Forelimb muscle (tissue), 1 donor: ENCODE results near the gene MELK. TPM values are rescaled to one million over a fixed set of nuclear protein-coding genes. Genes with fewer than 3 reads are reported as not detected.

Experiments
- DNase-seq: peaks from one replicate; pipeline ENCODE4 v3.0.0-alpha.2; 2013; ENCODE audit warnings: low read depth
- polyA plus RNA-seq: library from polyadenylated mRNA; unstranded; fragments of 120-200 nt; gene quantifications from one replicate; pipeline ENCODE4 v1.2.1, GENCODE V29; 2013; ENCODE audit not compliant: insufficient read length

The MELK gene
- polyA plus RNA-seq, 1 donor = 7.2 TPM

DNA sequence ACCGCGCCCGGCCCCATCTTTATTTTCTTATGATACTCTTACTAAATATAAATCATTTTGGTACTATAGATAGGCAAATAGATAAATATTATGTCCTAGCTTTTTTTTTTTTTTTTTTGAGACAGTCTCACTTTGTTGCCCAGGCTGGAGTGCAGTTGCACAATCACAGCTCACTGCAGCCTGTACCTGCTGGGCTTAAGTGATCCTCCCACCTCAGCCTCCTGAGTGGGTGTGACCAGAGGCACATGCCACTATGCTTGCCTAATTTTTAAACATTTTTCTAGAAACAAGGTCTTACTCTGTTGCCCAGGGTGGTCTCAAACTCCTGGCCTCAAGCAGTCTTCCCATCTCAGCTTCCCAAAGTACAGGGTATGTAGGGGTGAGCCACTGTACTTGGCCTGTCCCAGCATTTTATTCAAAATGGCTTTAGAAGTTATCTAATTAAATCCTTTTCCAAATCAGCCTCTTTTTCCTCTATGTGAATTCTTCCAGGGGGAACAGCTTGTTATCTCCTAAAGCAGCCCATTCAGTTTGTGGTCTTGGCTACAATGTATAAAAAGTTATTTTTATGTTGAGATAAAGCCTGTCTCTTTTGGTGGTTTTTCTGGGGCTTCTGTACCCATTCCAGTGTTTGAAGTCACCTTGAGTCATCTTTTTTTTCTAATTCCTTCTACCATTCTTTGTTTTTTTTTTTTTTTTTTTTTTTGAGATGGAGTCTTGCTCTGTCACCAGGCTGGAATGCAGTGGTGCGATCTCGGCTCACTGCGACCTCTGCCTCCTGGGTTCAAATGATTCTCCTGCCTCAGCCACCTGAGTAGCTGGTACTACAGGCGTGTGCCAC lies 12.1 kb downstream of the MELK start:
- DNase-seq = no peak

GRCh38 chr9:36590231-36590630 lies 17.5 kb downstream of the MELK start:
- DNase-seq = no peak

- DNase-seq = no peak
These were observed 20.3 kb downstream of the MELK start for GRCh38 chr9:36592801-36593583.

GRCh38 chr9:36594213-36594612 lies 21.5 kb downstream of the MELK start:
- no peak for DNase-seq

- DNase-seq = no peak
These were observed 24.9 kb downstream of the MELK start for GRCh38 chr9:36597412-36598178.

DNA sequence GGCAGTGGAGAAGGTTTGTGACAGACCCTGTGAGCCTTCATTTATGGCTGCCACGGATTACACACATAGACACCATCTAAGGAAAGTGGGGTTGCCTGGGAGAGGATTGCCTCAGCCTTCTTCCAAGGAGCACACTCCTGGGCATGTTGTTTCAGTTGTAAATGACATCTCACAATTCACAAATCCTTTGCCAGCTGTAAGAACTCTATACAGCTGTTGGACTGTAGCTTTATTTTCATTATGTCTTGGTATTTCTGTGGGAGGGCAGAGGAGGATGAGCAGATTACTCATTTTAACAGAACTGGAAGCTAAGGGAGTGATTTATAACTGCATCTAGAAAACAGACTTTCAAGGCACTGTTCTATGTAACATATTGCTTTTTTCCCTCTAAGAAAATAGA lies 25.6 kb downstream of the MELK start:
- DNase-seq = no peak

GRCh38 chr9:36603006-36603405 lies 30.3 kb downstream of the MELK start:
- no peak for DNase-seq

DNA sequence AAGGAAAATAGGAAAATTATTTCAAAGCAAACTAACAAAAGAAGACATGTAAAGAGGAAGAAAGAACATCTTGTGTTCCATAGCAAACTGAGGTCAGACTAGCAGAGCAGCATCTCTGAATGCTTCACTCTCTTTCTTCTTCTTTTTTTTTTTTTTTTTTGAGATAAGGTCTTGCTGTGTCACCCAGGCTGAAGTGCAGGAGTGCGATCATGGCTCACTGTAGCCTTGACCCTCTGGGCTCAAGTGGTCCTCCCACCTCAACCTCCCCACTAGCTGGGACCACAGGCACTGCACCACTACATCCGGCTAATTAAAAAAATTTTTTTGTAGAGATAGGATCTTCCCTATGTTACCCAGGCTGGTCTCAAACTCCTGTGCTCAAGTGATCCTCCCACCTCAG lies 36.6 kb downstream of the MELK start:
- DNase-seq = no peak

GRCh38 chr9:36622121-36622520 lies 49.4 kb downstream of the MELK start:
- no peak for DNase-seq

- no peak for DNase-seq
These were observed 50.6 kb downstream of the MELK start for GRCh38 chr9:36623280-36623679.

- peak; percentile 22 for DNase-seq
These were observed 52.4 kb downstream of the MELK start for GRCh38 chr9:36625006-36625615.

GRCh38 chr9:36632892-36633291 lies 60.2 kb downstream of the MELK start:
- peak; percentile 1 for DNase-seq

DNA sequence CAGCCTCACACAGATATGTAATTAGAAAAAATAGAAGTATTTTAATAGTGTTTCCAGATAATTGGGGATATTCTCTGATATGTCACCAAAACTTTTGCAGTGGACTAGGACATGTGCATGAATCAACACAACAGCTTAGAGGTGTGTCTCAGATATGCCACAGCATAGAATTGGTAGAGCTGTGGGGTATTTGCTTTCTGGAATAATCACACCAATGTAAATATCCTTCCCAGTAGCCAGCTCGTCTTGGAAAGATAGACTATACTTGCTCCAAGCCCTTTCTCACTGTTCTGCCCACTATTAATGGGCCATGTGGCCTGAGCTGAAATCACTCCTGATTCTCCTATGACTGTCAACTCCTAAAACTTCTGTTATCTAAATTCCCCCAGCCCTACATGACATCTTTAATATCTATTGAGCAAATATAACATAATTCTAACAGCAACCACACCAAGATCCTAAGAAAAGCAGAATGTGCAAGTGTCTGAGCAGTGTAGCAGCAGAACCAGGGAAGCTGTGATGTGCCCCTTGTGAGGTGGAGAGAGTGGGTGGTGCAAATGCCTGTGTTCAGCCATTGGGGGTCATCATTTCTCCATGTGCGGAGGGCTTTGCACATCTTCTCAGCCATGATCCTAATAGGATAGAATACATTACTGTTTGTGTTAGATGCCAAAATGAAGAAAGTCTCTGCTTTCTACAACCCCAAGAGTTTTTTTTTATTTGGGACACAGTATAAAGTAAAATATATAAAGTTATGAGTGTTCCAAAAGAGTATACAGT lies 65.0 kb downstream of the MELK start:
- DNase-seq = no peak

DNA sequence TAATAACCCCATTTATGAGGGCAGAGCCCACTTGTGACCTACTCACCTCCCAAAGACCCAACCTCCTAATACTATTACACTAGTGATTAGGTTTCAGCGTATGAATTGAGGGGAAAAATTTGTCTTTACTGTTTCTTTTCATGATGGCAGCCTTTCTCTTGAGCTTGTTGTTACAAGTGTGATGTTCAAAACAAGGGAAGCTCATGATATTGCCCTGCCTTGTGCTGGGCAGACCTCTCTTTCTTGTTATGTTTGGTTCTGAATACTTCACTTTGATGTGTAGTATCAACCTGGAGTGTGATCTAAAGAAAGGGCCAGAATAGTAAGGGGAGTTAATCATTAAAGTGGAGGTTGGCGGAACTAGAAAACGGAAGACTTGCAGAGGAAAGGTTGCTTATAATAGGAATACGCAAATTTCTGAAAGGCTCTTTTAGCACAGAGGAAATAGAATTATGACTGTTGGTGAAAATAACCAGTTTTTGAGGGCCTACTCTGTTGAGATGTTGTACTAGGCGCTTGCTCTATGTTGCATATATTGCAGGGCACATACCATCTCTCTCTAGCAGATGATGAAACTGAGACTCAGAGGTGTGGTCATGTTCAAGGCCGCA lies 68.2 kb downstream of the MELK start:
- no peak for DNase-seq

GRCh38 chr9:36642817-36643216 lies 70.1 kb downstream of the MELK start:
- no peak for DNase-seq

DNA sequence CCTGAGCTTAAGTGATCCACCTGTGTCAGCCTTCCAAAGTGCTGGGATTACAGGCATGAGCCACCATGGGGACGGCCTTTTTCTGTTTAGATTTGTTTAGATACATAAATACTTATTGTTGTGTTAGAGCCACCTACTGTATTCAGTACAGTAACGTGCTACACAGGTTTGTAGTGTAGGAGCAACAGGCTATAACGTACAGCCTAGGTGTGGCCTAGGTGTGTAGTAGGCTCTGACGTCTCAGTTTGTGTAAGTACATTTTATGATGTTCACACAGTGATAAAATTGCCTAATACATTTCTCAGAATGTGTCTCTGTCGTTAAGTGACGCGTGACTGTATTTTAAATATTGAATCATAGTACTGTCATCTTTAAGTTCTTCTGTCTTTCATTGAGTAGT lies 84.1 kb downstream of the MELK start:
- no peak for DNase-seq

DNA sequence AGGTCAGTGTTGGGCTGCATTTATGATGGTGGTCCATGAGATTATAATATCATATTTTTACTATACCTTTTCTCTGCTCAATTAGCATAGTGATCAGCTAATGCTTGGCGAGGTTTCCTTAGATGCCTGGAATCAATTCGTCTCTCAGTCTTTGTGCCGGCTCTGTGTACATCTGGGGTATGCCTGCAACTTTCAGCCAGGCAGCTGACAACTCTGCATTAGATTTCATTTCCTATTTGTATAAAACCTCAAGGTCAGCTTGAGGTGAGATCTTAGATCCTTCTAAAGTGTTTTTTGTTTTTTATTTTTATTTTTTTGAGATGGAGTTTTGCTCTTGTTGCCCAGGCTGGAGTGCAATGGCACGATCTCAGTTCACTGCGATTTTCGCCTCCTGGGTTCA lies 86.8 kb downstream of the MELK start:
- no peak for DNase-seq

DNA sequence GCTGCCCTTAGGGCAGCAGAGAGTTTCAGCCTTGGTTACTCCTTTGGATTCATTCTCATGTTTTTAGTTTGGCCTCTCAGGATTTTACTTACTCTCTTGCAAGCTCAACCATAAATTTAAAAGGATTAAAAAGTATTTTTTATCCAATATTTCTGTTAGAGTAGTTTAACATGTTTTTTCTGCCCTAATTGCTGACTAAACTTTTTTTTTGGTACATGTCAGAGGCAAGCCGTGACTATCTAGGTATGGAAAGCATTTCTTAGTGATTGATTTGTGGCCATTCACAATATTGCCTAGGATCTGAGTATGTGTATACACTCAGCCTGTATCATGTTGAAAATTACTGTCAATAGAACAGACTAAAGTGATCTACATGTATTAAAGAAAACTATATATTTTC lies 92.1 kb downstream of the MELK start:
- DNase-seq = no peak

- no peak for DNase-seq
These were observed 92.7 kb downstream of the MELK start for GRCh38 chr9:36665387-36665786.

GRCh38 chr9:36665921-36666431 lies 93.3 kb downstream of the MELK start:
- no peak for DNase-seq
